ENCODE measurements around the gene FZD7. TPM values are rescaled to one million over a fixed set of nuclear protein-coding genes. Genes with fewer than 3 reads are reported as not detected.

Gene FZD7
- total and polyA plus RNA-seq, 2 of the 8 experiments (the other 6 are each of a cell fraction or from before 2014, with no cell fraction given) = 176 to 246 TPM

DNA sequence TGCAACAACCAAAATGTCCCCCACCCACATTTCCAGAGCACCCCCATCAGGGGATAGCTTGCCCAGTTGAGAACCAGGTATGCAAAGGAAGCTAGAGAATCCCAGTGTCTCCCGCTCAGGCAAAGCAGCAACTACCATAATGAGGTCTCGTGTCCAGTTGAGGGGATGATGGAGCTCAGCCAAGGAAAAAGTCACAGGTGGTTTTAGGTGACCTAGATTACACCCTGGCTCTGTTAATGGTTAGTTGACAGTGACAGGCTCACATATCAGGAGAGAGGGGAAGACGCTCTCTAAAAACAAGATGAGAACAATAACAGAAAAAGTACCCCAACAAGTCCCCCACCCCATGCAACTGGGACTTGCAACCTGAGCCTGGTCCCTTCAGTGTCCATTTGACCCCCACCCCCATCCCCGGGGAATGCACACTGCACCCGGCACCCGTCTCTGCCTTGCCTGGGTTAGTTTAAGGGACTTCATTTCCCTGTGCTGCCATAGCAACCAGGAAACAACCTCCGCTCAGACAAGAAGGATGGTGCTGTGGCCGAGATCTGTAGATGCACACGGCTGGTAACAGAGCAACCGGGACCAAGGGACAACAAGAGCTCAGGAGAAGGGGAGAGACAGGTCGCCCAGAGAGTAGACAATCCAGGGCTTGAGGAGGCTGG, 39.2 kb downstream of the FZD7 start, which contains the start of gene KIAA2012:
Gene KIAA2012, plus strand, starts transcription at position 519 of the 665 bp plus-strand sequence. CDS start 373 bp downstream, outside the sequence.
- H3K79me2 ChIP-seq (ENCODE audit: control insufficient read depth in 1 of 2, insufficient read depth in 2 of 2, low read length in 2 of 2) = no peaks in the 10 kb centered on the region
- H3K9ac ChIP-seq (replicated peaks in 1 of 4; ENCODE audit: extremely low read depth in 1 of 4, low read depth in 3 of 4, low read length in 3 of 4) = no peak within 1 kb of the TSS
- no peak within 1 kb of the TSS for H3K56ac ChIP-seq (replicated peaks; ENCODE audit: insufficient read length, low read depth, low read length)
- no peak within 1 kb of the TSS for H3K27ac ChIP-seq (ENCODE audit: low read depth, low read length)
- H3K14ac ChIP-seq (ENCODE audit: insufficient read length) = no peak within 1 kb of the TSS
- no peak within 1 kb of the TSS for H3K4me2 ChIP-seq (ENCODE audit: insufficient read depth in 1 of 2, low read depth in 2 of 2, low read length in 2 of 2)
- H3K23me2 ChIP-seq (ENCODE audit: low read depth, low read length) = no peaks in the 10 kb centered on the region
- DNase-seq (ENCODE audit: low read depth in 1 of 2, low spot score in 2 of 2) (no peak), FAIRE-seq (no peak)
- no peaks in the 10 kb centered on the region for H3K9me3 ChIP-seq (ENCODE audit: insufficient read depth in 2 of 2, low read depth in 1 of 2, low read length in 1 of 2)
- no peak within 1 kb of the TSS for H2BK15ac ChIP-seq (ENCODE audit: low read length)
- H4K91ac ChIP-seq (replicated peaks; ENCODE audit: insufficient read length, low read length) = no peak within 1 kb of the TSS
- H2BK5ac ChIP-seq (ENCODE audit: low read depth, low read length) = no peak within 1 kb of the TSS
- TF ChIP-seq TEAD4 (IDR thresholded peaks at IDR 0.05; ENCODE audit: low read depth, low read length) = 0 out of 2 replicates have a peak, but pooled peaks have one; percentile 23
- no peak for TF ChIP-seq JUND (IDR thresholded peaks at IDR 0.05; ENCODE audit: low read length)
- no peak within 1 kb of the TSS for H4K5ac ChIP-seq (ENCODE audit: insufficient read length, low read depth, low read length)
- H3K4me3 ChIP-seq (ENCODE audit: extremely low read depth in 1 of 4, insufficient read depth in 2 of 4, low read depth in 3 of 4, low read length in 4 of 4) = no peak within 1 kb of the TSS
- no peak within 1 kb of the TSS for H3K23ac ChIP-seq (ENCODE audit: insufficient read length)
- ChIA-PET CTCF (ENCODE audit: partially characterized antibody) (interaction anchor here (0.7 to 3.3 kb wide), 26 partner anchors 9 to 275 kb away, joined by 3 to 28 read pairs (median 7); no protein-coding TSS in a partner anchor), POLR2A (ENCODE audit: partially characterized antibody) (interaction anchor here (0.5 to 1.6 kb wide), 2 partner anchors 37 to 302 kb away, joined by 3 read pairs; no protein-coding TSS in a partner anchor)
- WGBS, 2 experiments (ENCODE audit: extremely low coverage in 1 of 2, insufficient coverage in 1 of 2, insufficient read length in 1 of 2, insufficient replicate concordance in 2 of 2, low coverage in 1 of 2, low lambda C conversion rate in 2 of 2, missing lambda C conversion rate in 1 of 2) = 83% methylated on average over 11 of the region's 11 CpGs; no CpG with 5 or more reads in 1 of the 2 experiments
- no peaks in the 10 kb centered on the region for H4K20me1 ChIP-seq (replicated peaks in 1 of 2; ENCODE audit: control insufficient read depth in 1 of 2, insufficient read depth in 2 of 2, low read length in 2 of 2)
- H2AK5ac ChIP-seq (ENCODE audit: low read depth, low read length) = no peak within 1 kb of the TSS
- no peak within 1 kb of the TSS for H3K4ac ChIP-seq (replicated peaks; ENCODE audit: insufficient read length, low read depth, low read length)
- no peaks in the 10 kb centered on the region for H3K79me1 ChIP-seq (ENCODE audit: low read depth, low read length)
- no peak within 1 kb of the TSS for H2BK12ac ChIP-seq (ENCODE audit: low read depth, low read length)
- no peak within 1 kb of the TSS for H2BK20ac ChIP-seq (ENCODE audit: low read length)
- H3K18ac ChIP-seq (ENCODE audit: extremely low read depth, low read length) = no peak within 1 kb of the TSS
- H2AFZ ChIP-seq (ENCODE audit: low read length) = peak within 1 kb of the TSS; percentile 33; the same call in 1 of the 2 replicates
- no peak within 1 kb of the TSS for H4K8ac ChIP-seq (ENCODE audit: extremely low read depth, insufficient read depth, low read length)
- H3K27me3 ChIP-seq (replicated peaks in 1 of 4; ENCODE audit: control insufficient read depth in 3 of 4, extremely low read depth in 1 of 4, insufficient read depth in 3 of 4, low read length in 3 of 4) = no peaks in the 10 kb centered on the region
- H3K4me1 ChIP-seq (replicated peaks in 1 of 4; ENCODE audit: control insufficient read depth in 3 of 4, insufficient read depth in 4 of 4, low read length in 3 of 4) = peaks cover 0 to 9% (median 1%) of the 10 kb centered on the region in 4 experiments; a peak in 4 of 7 replicates
- no peaks in the 10 kb centered on the region for H3K36me3 ChIP-seq (ENCODE audit: control insufficient read depth in 2 of 4, insufficient read depth in 4 of 4, low read length in 3 of 4)
- no peak within 1 kb of the TSS for H2BK120ac ChIP-seq (replicated peaks; ENCODE audit: low read depth, low read length)

Data from H1 (cell line).